ENCODE results near the gene TTR.

TTR gene

GRCh38 chr18:31581498-31582197 lies 10.0 kb upstream of the TTR start:
- no peak for DNase-seq

GRCh38 chr18:31583185-31583854 lies 8.4 kb upstream of the TTR start:
- DNase-seq: no peak

- DNase-seq: no peak
Observed at GRCh38 chr18:31585991-31586390, 5.7 kb upstream of the TTR start.

GRCh38 chr18:31586616-31587015 lies 5.1 kb upstream of the TTR start:
- DNase-seq: no peak

GRCh38 chr18:31587529-31587928 lies 4.1 kb upstream of the TTR start:
- no peak for DNase-seq

- DNase-seq: no peak
Observed at GRCh38 chr18:31590570-31590969, 1.1 kb upstream of the TTR start.

- no peak for DNase-seq
Observed at GRCh38 chr18:31591113-31591512, 564 bp upstream of the TTR start.

- no peak for DNase-seq
Observed at GRCh38 chr18:31592506-31593157, 955 bp downstream of the TTR start.

GRCh38 chr18:31595121-31595771 lies 3.6 kb downstream of the TTR start:
- no peak for DNase-seq

- DNase-seq: no peak
Observed at GRCh38 chr18:31596081-31596872, 4.6 kb downstream of the TTR start.

GRCh38 chr18:31598021-31598805 lies 6.5 kb downstream of the TTR start:
- DNase-seq: no peak

- no peak for DNase-seq
Observed at GRCh38 chr18:31603315-31603714, 11.6 kb downstream of the TTR start.

- DNase-seq: no peak
Observed at GRCh38 chr18:31606265-31606664, 14.6 kb downstream of the TTR start.

- no peak for DNase-seq
Observed at GRCh38 chr18:31607384-31607783, 15.7 kb downstream of the TTR start.

- no peak for DNase-seq
Observed at GRCh38 chr18:31609886-31610285, 18.2 kb downstream of the TTR start.

GRCh38 chr18:31610286-31611205 lies 18.9 kb downstream of the TTR start:
- DNase-seq: no peak

- no peak for DNase-seq
Observed at GRCh38 chr18:31611511-31611910, 19.8 kb downstream of the TTR start.

GRCh38 chr18:31612124-31612523 lies 20.4 kb downstream of the TTR start:
- DNase-seq: no peak

GRCh38 chr18:31614044-31614443 lies 22.4 kb downstream of the TTR start:
- DNase-seq: no peak

- no peak for DNase-seq
Observed at GRCh38 chr18:31616586-31616985, 24.9 kb downstream of the TTR start.

All from activated CD8-positive, alpha-beta memory T cell treated with anti-CD3 and anti-CD28 coated beads, Interleukin-2, amount 50 U/mL, for 4 hours (primary cell).